GM18507 (cell line): ENCODE data around the gene KLF1.
"Not testable (repeated sequence)": the region's sequence is repeated elsewhere in the genome, so short reads cannot be mapped to it uniquely, and the experiment has no call there.

ENCODE experiments used
- DNase-seq: peaks from one replicate; pipeline ENCODE4 v3.0.0; 2011; ENCODE audit warnings: low read depth; ENCODE audit not compliant: insufficient read length; ENCODE audit errors: extremely low spot score
- FAIRE-seq: peaks from 2 replicates; lab custom pipeline; 2011; peaks lifted over from hg19 to GRCh38; lab: Jason Lieb, UNC

Gene KLF1

GRCh38 chr19:12872255-12872654 is 14.7 kb downstream of the KLF1 start:
- DNase-seq: no peak
- no peak for FAIRE-seq

- DNase-seq: no peak
- no peak for FAIRE-seq
Measured at GRCh38 chr19:12871681-12872080, 15.3 kb downstream of the KLF1 start.

GRCh38 chr19:12868540-12869112 is 18.4 kb downstream of the KLF1 start:
- FAIRE-seq: no peak
- no peak for DNase-seq

GRCh38 chr19:12867120-12868099 is 19.6 kb downstream of the KLF1 start:
- DNase-seq (peak; percentile 88), FAIRE-seq (peak; percentile 73)

GRCh38 chr19:12866416-12867119 is 20.4 kb downstream of the KLF1 start:
- DNase-seq: no peak
- FAIRE-seq: no peak

- FAIRE-seq (no peak), DNase-seq (no peak)
Measured at GRCh38 chr19:12865746-12866415, 21.1 kb downstream of the KLF1 start.

GRCh38 chr19:12864721-12865715 is 22.0 kb downstream of the KLF1 start:
- no peak for DNase-seq
- FAIRE-seq: no peak

GRCh38 chr19:12864143-12864542 is 22.9 kb downstream of the KLF1 start:
- no peak for FAIRE-seq
- DNase-seq: no peak

- DNase-seq: no peak
Measured at GRCh38 chr19:12859546-12859945, 27.5 kb downstream of the KLF1 start.

GRCh38 chr19:12858041-12858928 is 28.7 kb downstream of the KLF1 start:
- FAIRE-seq: no peak
- DNase-seq: no peak

More at GRCh38 chr19:12859546-12859945, 27.5 kb downstream of the KLF1 start:
- no peak for FAIRE-seq

- FAIRE-seq (no peak), DNase-seq (no peak)
Measured at GRCh38 chr19:12856653-12857052, 30.3 kb downstream of the KLF1 start.

GRCh38 chr19:12847159-12848139 is 39.6 kb downstream of the KLF1 start:
- peak; percentile 77 for DNase-seq
- peak; percentile 66 for FAIRE-seq

- not testable (repeated sequence) for DNase-seq, FAIRE-seq
Measured at GRCh38 chr19:12846613-12847012, 40.4 kb downstream of the KLF1 start.

GRCh38 chr19:12843999-12844732 is 42.8 kb downstream of the KLF1 start:
- no peak for DNase-seq
- FAIRE-seq: no peak

GRCh38 chr19:12843328-12843727 is 43.7 kb downstream of the KLF1 start:
- FAIRE-seq: no peak
- no peak for DNase-seq

- DNase-seq (no peak), FAIRE-seq (no peak)
Measured at GRCh38 chr19:12842511-12842910, 44.5 kb downstream of the KLF1 start.
